Heart right ventricle (tissue), 16 donors: ENCODE results near the gene GSX2. TPM values are rescaled to one million over a fixed set of nuclear protein-coding genes. Genes with fewer than 3 reads are reported as not detected.

Source experiments
- ATAC-seq, 8 donors: fragments of 200-7000 bp; cut with Tn5 transposase; one replicate each; pipeline ENCODE4 v1.9.1; 2020; ENCODE audit warnings: mild to moderate bottlenecking in 8 of 8, moderate library complexity in 8 of 8, moderate number of reproducible peaks in 1 of 8
- DNase-seq, 2 donors: peaks; one replicate each; pipeline ENCODE4 v3.0.0-alpha.2; 2020
- H3K27ac ChIP-seq, 10 donors: fragments of 200-600 bp; sonication (generic) in 2 of 10; one replicate each; pipeline versions ENCODE4 v1.5.0 to v1.8.0; 2020 to 2022; ENCODE audit warnings: mild to moderate bottlenecking in 3 of 10
- H3K27me3 ChIP-seq, 7 donors: fragments of 200-600 bp; one replicate each; pipeline ENCODE4 v1.8.0; 2021 to 2022; ENCODE audit warnings: mild to moderate bottlenecking in 2 of 7
- H3K36me3 ChIP-seq, 9 donors: fragments of 200-600 bp; sonication (generic) in 1 of 9; one replicate each; pipeline versions ENCODE4 v1.5.0 to v1.8.0; 2020 to 2022; ENCODE audit warnings: mild to moderate bottlenecking in 2 of 9
- H3K4me1 ChIP-seq, 9 donors: fragments of 200-600 bp; sonication (generic) in 1 of 9; one replicate each; pipeline versions ENCODE4 v1.5.0 to v1.8.0; 2020 to 2022; ENCODE audit warnings: mild to moderate bottlenecking in 4 of 9
- H3K4me3 ChIP-seq, 10 donors: fragments of 200-600 bp; sonication (generic) in 2 of 10; one replicate each; pipeline versions ENCODE4 v1.5.0 to v1.8.0; 2020 to 2022; ENCODE audit warnings: mild to moderate bottlenecking in 7 of 10, moderate library complexity in 2 of 10
- H3K9me3 ChIP-seq, 11 donors: fragments of 200-600 bp in 10 of 11; sonication (generic) in 2 of 11; one replicate each; pipeline versions ENCODE4 v1.5.0 to v1.8.0; 2013 to 2022; ENCODE audit warnings: mild to moderate bottlenecking in 2 of 11, control low read depth in 1 of 11, moderate library complexity in 1 of 11
- CTCF ChIP-seq, 9 donors: fragments of 200-600 bp; sonication (generic) in 2 of 9; IDR thresholded peaks; one replicate each; pipeline versions ENCODE4 v1.5.0 to v1.8.0; 2021 to 2022; ENCODE audit warnings: antibody characterized with exemption in 9 of 9, mild to moderate bottlenecking in 5 of 9, moderate library complexity in 1 of 9
- WGBS, 2 donors: extraction: QIAGEN DNeasy Blood & Tissue Kit; methylation state at CpG; one replicate each; pipeline ENCODE4 v1.1.7; 2013; ENCODE audit warnings: inconsistent platforms in 1 of 2; 5-methylcytosine and 5-hydroxymethylcytosine counted together
- intact Hi-C, 10 donors: fragments of 100-400 bp; cut with DNase I; formaldehyde crosslinking; loops; one replicate each; pipeline versions ENCODE4 v1.11.1 to v1.14.2; 2022
- polyA plus RNA-seq, 2 donors: library from polyadenylated mRNA; stranded (reverse); fragments of 200-250 nt; gene quantifications; one replicate each; pipeline ENCODE4 v1.2.3, GENCODE V29; 2013
- total RNA-seq, 10 donors: library from RNA; stranded (reverse); fragmentation: NEBNext Ultra II Directional in 3 of 10; extraction: Animal tissue kit (Norgen Biotek cat#: 25700) in 3 of 10; gene quantifications; one replicate each; pipeline versions ENCODE4 v1.2.1 to v1.2.4, GENCODE V29; 2021 to 2023
- donor health status: Arrhythmogenic right ventricular cardiomyopathy.
- donor health status: ischemic (EF 13 %, LVEDD 7.1; RV severe dilation, severe dysfunction).
- donor health status: healthy with polysubstance abuse.
- donor health status: DM: no; HTN: yes; CAD: no.
- donor health status: DM: no; HTN: no; CAD: no.
- donor health status: ischemic (EF 25% LVEDD 6.9; RV normal size, moderate dysfunction).
- donor health status: ischemic (EF 25% LVEDD 5.7; RV mildly dilated, moderate dysfunction).
- donor health status: healthy.
- donor health status: DM: yes; HTN: yes; CAD: no.
- donor health status: Ischemic cardiomyopathy.
- donor health status: ischemic (EF 35%, LVEDD 5.7; RV mildly dilated, moderate dysfunction).
- donor health status: nonischemic (EF 11% LVEDD 7.7; RV severe dilation, severe dysfunction).
- donor health status: DM: yes; HTN: yes; CAD: no.
- donor health status: PGD.
- donor health status: ischemic (EF 29% LVEDD 5.4; RV normal size, mild dysfunction).
- donor health status: nonischemic (EF 23%, LVEDD 6.1; RV moderate dilation, normal function).

Gene GSX2
- total and polyA plus RNA-seq, 12 donors = not detected

GRCh38 chr4:54095110-54095825 is 4.7 kb upstream of the GSX2 start:
- DNase-seq (no peak), ATAC-seq (no peak)
- Histone ChIP-seq H3K9me3 (no peaks in the 10 kb centered on the region), H3K27ac (no peak overlapping the region), H3K4me1 (peaks cover 5 to 38% (median 27%) of the 10 kb centered on the region in 9 donors), H3K4me3 (no peak overlapping the region), H3K27me3 (peaks cover 22 to 100% (median 94%) of the 10 kb centered on the region in 7 donors), H3K36me3 (no peaks in the 10 kb centered on the region)
- intact Hi-C loops = loop anchor here in 1 of 10 donors (10.0 kb wide), 1 partner anchor 120 kb away; no protein-coding TSS in a partner anchor
- 25 to 33% methylated on average over 19 of the region's 19 CpGs for WGBS, 2 donors
- no peak for TF ChIP-seq CTCF (IDR thresholded peaks at IDR 0.05)

GRCh38 chr4:54096295-54096962 is 3.5 kb upstream of the GSX2 start:
- intact Hi-C loops = loop anchor here in 1 of 10 donors (10.0 kb wide), 1 partner anchor 118 kb away; no protein-coding TSS in a partner anchor
- peaks cover 8 to 43% (median 33%) of the 10 kb centered on the region in 9 donors for H3K4me1 ChIP-seq
- peaks cover 33 to 100% (median 98%) of the 10 kb centered on the region in 7 donors for H3K27me3 ChIP-seq

GRCh38 chr4:54097152-54097551 is 2.8 kb upstream of the GSX2 start:
- H3K27me3 ChIP-seq = peaks cover 37 to 100% (median 100%) of the 10 kb centered on the region in 7 donors
- no peak for DNase-seq

More at GRCh38 chr4:54096295-54096962, 3.5 kb upstream of the GSX2 start:
- Histone ChIP-seq H3K27ac (no peak overlapping the region), H3K9me3 (no peaks in the 10 kb centered on the region), H3K4me3 (no peak overlapping the region), H3K36me3 (no peaks in the 10 kb centered on the region)
- 31 to 41% methylated on average over 13 of the region's 13 CpGs for WGBS, 2 donors
- ATAC-seq (no peak), DNase-seq (no peak)
- TF ChIP-seq CTCF (IDR thresholded peaks at IDR 0.05) = no peak

More at GRCh38 chr4:54097152-54097551, 2.8 kb upstream of the GSX2 start:
- TF ChIP-seq CTCF (IDR thresholded peaks at IDR 0.05) = no peak
- no peak overlapping the region for H3K27ac ChIP-seq
- no peaks in the 10 kb centered on the region for H3K9me3 ChIP-seq
- no peak for ATAC-seq
- H3K4me3 ChIP-seq = no peak overlapping the region
- intact Hi-C loops = loop anchor here in 1 of 10 donors (10.0 kb wide), 1 partner anchor 118 kb away; no protein-coding TSS in a partner anchor
- H3K36me3 ChIP-seq = no peaks in the 10 kb centered on the region
- H3K4me1 ChIP-seq = peaks cover 8 to 37% (median 25%) of the 10 kb centered on the region in 9 donors
- 55 to 58% methylated on average over 6 of the region's 6 CpGs for WGBS, 2 donors
